Caco-2 (cell line): ENCODE measurements around the gene KRT2. TPM values are rescaled to one million over a fixed set of nuclear protein-coding genes. Genes with fewer than 3 reads are reported as not detected.

ENCODE experiments used
- BruUV-seq: library from RNA; stranded (reverse); fragments of 400-500 nt; replicated peaks from 2 replicates; lab custom pipeline; 2021; lab: Mats Ljungman, UMichigan
- CTCF ChIA-PET: fragments of 300-600 bp; sonication (Branson Sonifier 250); formaldehyde crosslinking; loops from one replicate; lab custom pipeline; 2022; ENCODE audit warnings: antibody characterized with exemption; lab: Charles Lee
- POLR2A ChIA-PET: fragments of 300-600 bp; sonication (Branson Sonifier 250); formaldehyde crosslinking; loops from one replicate; lab custom pipeline; 2022; ENCODE audit warnings: antibody characterized with exemption; lab: Charles Lee
- DNase-seq, 2 experiments: peaks; one replicate each; pipeline versions ENCODE4 v3.0.0 to v3.0.0-alpha.2; 2020 to 2022
- H3K27me3 ChIP-seq: replicated peaks from 2 replicates; pipeline ENCODE4 v1.6.0; 2011; ENCODE audit warnings: low read length; ENCODE audit not compliant: control insufficient read depth, insufficient read depth
- H3K36me3 ChIP-seq: 2 replicates; pipeline ENCODE4 v1.5.1; 2011; ENCODE audit warnings: low read length; ENCODE audit not compliant: control insufficient read depth, insufficient read depth
- H3K4me1 ChIP-seq: fragments of 250-450 bp; sonication (Bioruptor Pico); 2 replicates; pipeline ENCODE4 v1.5.1; 2020; ENCODE audit warnings: mild to moderate bottlenecking
- H3K4me3 ChIP-seq: 2 replicates; pipeline ENCODE4 v1.5.1; 2011; ENCODE audit warnings: low read depth, mild to moderate bottlenecking, control low read depth, low read length
- H3K9me3 ChIP-seq: fragments of 250-450 bp; sonication (Bioruptor Pico); 2 replicates; pipeline ENCODE4 v1.5.1; 2020; ENCODE audit warnings: mild to moderate bottlenecking, moderate library complexity
- H3K27ac Mint-ChIP-seq: one replicate; pipeline ENCODE4 v1.8.0; 2022; ENCODE audit warnings: mixed read lengths; ENCODE audit not compliant: unreplicated experiment
- H3K27me3 Mint-ChIP-seq: one replicate; pipeline ENCODE4 v1.8.0; 2022; ENCODE audit warnings: mixed read lengths; ENCODE audit not compliant: insufficient read depth, unreplicated experiment
- H3K36me3 Mint-ChIP-seq: one replicate; pipeline ENCODE4 v1.8.0; 2022; ENCODE audit warnings: mild to moderate bottlenecking, mixed read lengths; ENCODE audit not compliant: insufficient read depth, unreplicated experiment
- H3K4me1 Mint-ChIP-seq: one replicate; pipeline ENCODE4 v1.8.0; 2022; ENCODE audit warnings: low read depth, mixed read lengths; ENCODE audit not compliant: unreplicated experiment
- H3K4me3 Mint-ChIP-seq: one replicate; pipeline ENCODE4 v1.8.0; 2022; ENCODE audit warnings: mild to moderate bottlenecking, moderate library complexity, mixed read lengths; ENCODE audit not compliant: unreplicated experiment
- H3K9me3 Mint-ChIP-seq: one replicate; pipeline ENCODE4 v1.8.0; 2022; ENCODE audit warnings: mixed read lengths; ENCODE audit not compliant: unreplicated experiment
- CTCF ChIP-seq, 2 experiments: fragments of 200-600 bp in 1 of 2; IDR thresholded peaks; 1 replicate in 1 of 2; 2 replicates in 1 of 2; pipeline versions ENCODE4 v1.5.1 to v1.8.0; 2011 to 2022; ENCODE audit warnings: antibody characterized with exemption in 1 of 2, control low read depth in 1 of 2, inconsistent platforms in 1 of 2, low read depth in 1 of 2, low read length in 1 of 2, mild to moderate bottlenecking in 1 of 2, moderate library complexity in 1 of 2; ENCODE audit not compliant: insufficient read depth in 1 of 2, severe bottlenecking in 1 of 2, unreplicated experiment in 1 of 2
- intact Hi-C: fragments of 100-400 bp; cut with micrococcal nuclease; formaldehyde crosslinking; loops from one replicate; pipeline ENCODE4 v1.10.0; 2022; ENCODE audit not compliant: unreplicated experiment
- total RNA-seq: library from RNA; stranded (reverse); gene quantifications from 2 replicates; pipeline ENCODE4 v1.2.3, GENCODE V29; 2022

Gene KRT2
- total RNA-seq, 1 experiment from 2014 or later: not detected

- H3K4me3 ChIP-seq: no peak overlapping the region
- Mint-ChIP-seq H3K4me3 (no peak overlapping the region), H3K36me3 (no peaks in the 10 kb centered on the region), H3K4me1 (no peaks in the 10 kb centered on the region), H3K9me3 (no peaks in the 10 kb centered on the region), H3K27me3 (peaks cover 4% of the 10 kb centered on the region), H3K27ac (no peak overlapping the region)
- no peaks in the 10 kb centered on the region for H3K9me3 ChIP-seq
- no peak for TF ChIP-seq CTCF (IDR thresholded peaks at IDR 0.05; ENCODE audit: insufficient read depth in 1 of 2, low read depth in 1 of 2, low read length in 1 of 2, severe bottlenecking in 1 of 2, unreplicated experiment in 1 of 2)
- no peaks in the 10 kb centered on the region for H3K27me3 ChIP-seq
- ChIA-PET POLR2A (no interaction called here), CTCF (interaction anchor here (1.1 kb wide), 1 partner anchor 244 kb away, joined by 4 read pairs; no protein-coding TSS in a partner anchor)
- no peaks in the 10 kb centered on the region for H3K36me3 ChIP-seq
- DNase-seq: no peak
- intact Hi-C loops: no loop called here
- H3K4me1 ChIP-seq: no peaks in the 10 kb centered on the region
- no TSS peak for BruUV-seq
These were observed 15.3 kb downstream of the KRT2 start for GRCh38 chr12:52636592-52637258.

GRCh38 chr12:52636189-52636588 is 15.8 kb downstream of the KRT2 start:
- intact Hi-C loops: no loop called here
- no peaks in the 10 kb centered on the region for H3K36me3 Mint-ChIP-seq
- BruUV-seq: no TSS peak
- no peaks in the 10 kb centered on the region for H3K27me3 ChIP-seq
- POLR2A ChIA-PET: no interaction called here
- H3K4me3 Mint-ChIP-seq: no peak overlapping the region
- no peak for TF ChIP-seq CTCF (IDR thresholded peaks at IDR 0.05; ENCODE audit: insufficient read depth in 1 of 2, low read depth in 1 of 2, low read length in 1 of 2, severe bottlenecking in 1 of 2, unreplicated experiment in 1 of 2)
- H3K27ac Mint-ChIP-seq: no peak overlapping the region
- no peaks in the 10 kb centered on the region for H3K9me3 ChIP-seq
- peaks cover 4% of the 10 kb centered on the region for H3K27me3 Mint-ChIP-seq
- H3K4me3 ChIP-seq: no peak overlapping the region
- no peaks in the 10 kb centered on the region for H3K4me1 Mint-ChIP-seq
- H3K9me3 Mint-ChIP-seq: no peaks in the 10 kb centered on the region
- no peak for DNase-seq
- no peaks in the 10 kb centered on the region for H3K4me1 ChIP-seq
- CTCF ChIA-PET: interaction anchor here (1.1 kb wide), 1 partner anchor 244 kb away, joined by 4 read pairs; no protein-coding TSS in a partner anchor
- no peaks in the 10 kb centered on the region for H3K36me3 ChIP-seq

- Mint-ChIP-seq H3K4me3 (no peak overlapping the region), H3K36me3 (no peaks in the 10 kb centered on the region), H3K27me3 (peaks cover 1% of the 10 kb centered on the region), H3K9me3 (no peaks in the 10 kb centered on the region), H3K27ac (no peak overlapping the region), H3K4me1 (no peaks in the 10 kb centered on the region)
- intact Hi-C loops: no loop called here
- H3K9me3 ChIP-seq: no peaks in the 10 kb centered on the region
- TF ChIP-seq CTCF (IDR thresholded peaks at IDR 0.05; ENCODE audit: insufficient read depth in 1 of 2, low read depth in 1 of 2, low read length in 1 of 2, severe bottlenecking in 1 of 2, unreplicated experiment in 1 of 2): no peak
- ChIA-PET CTCF (no interaction called here), POLR2A (no interaction called here)
- DNase-seq: no peak
- no TSS peak for BruUV-seq
- H3K27me3 ChIP-seq: no peaks in the 10 kb centered on the region
- H3K4me3 ChIP-seq: no peak overlapping the region
- no peaks in the 10 kb centered on the region for H3K4me1 ChIP-seq
- H3K36me3 ChIP-seq: no peaks in the 10 kb centered on the region
These were observed 17.6 kb downstream of the KRT2 start for GRCh38 chr12:52634266-52635056.
